ENCODE data around the gene CDH8.

Gene CDH8

DNA sequence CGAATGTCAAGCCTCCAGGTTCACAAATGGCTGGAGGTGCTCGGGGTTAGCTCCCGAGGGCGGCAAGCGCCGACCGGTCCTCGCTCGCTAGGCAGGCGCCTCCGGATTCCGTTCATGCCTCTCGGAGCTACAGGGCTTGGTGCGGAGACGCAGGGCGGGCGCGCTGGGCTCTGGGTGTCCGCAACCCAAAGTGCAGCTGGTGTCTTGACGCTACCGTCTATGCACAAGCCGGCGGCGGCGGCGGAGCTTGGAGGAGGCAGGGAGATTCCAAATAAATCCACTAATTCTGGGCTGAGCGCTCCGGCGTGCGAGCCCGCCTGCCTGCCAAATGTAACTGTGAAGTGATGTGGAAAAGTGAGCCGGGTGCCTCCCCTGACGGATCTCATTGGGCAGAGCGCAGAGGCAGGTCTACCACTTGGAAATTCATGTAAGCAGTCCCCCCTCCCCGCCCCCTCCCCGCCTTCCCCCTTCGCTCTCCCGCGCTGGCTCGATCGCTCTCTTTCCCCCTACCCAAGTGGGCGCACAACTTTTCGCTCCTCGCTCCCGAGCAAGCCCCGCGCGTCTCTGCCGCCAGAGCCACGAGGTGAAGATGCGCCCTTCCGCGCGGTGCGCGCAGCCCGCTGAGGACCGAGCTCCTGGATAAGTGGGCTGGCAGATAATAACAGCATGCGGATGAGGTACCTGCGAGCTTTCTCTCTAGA, at the start of gene CDH8:
Gene CDH8, minus strand, starts transcription at position 338 of the 701 bp plus-strand sequence. CDS start 15,035 bp downstream, outside the sequence.
- no peak for DNase-seq

- DNase-seq: no peak
Measured at GRCh38 chr16:62079236-62079635, 43.0 kb upstream of the CDH8 start.

GRCh38 chr16:62077998-62078397, 41.8 kb upstream of the CDH8 start:
- no peak for DNase-seq

DNA sequence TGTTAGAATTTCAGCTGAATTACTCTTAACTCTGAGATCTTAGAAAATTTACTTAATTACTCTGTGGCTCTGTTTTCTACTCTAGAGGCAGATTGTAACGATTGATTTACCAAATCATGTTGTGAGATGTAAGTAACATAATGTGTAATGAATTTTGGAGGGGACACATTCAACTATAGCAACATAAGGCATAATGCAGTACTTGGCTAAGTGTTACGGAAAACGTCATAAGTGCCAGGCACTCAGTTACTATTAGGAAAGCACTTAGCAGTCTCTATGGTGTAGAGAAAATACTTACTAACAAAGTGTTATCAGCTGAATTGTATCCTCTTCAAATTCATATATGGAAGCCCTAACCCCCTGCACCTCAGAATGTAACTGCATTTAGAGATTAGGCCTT, 40.6 kb upstream of the CDH8 start:
- no peak for DNase-seq

GRCh38 chr16:62068747-62069146, 32.5 kb upstream of the CDH8 start:
- DNase-seq: no peak

- DNase-seq: no peak
Measured at GRCh38 chr16:62067981-62068380, 31.7 kb upstream of the CDH8 start.

DNA sequence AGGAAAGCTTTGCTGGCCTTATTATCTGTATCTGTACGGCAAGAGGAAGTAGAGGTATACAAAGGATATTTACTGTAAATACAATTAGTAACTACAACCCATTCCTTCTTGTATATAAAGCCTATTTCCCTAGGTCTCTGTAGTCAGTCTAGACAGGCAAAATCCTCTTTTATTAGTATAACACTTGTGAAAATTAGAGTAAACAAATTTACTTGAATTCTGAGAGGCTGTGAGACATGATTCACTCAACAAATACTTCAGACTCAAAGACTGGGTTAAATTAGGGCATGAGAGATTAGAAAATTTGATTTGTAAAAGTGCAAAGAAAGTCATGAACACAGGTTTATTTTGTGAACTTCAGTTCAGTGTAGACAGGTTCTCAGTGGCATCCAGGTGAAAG, 30.9 kb upstream of the CDH8 start:
- DNase-seq: no peak

GRCh38 chr16:62066747-62067146, 30.5 kb upstream of the CDH8 start:
- no peak for DNase-seq

DNA sequence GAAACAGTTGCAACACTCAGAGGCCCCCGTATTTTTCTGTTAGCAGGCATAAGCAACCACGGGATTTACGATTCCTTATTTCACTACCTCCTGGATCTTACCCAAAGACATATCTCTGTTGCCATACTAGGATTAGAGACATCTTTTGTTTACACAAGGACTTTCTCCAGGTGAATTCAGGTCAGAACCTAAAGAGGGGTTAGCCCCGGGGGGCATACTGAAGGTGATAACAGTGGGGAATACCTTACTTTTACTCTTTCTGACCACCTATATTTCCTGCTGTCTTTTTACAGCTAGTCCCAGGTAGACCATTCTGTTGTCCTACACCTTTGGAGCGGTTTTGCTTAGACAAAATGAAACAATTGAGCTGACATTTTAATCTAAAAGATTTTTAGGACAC, 27.9 kb upstream of the CDH8 start:
- no peak for DNase-seq

- no peak for DNase-seq
Measured at GRCh38 chr16:62060089-62060488, 23.9 kb upstream of the CDH8 start.

DNA sequence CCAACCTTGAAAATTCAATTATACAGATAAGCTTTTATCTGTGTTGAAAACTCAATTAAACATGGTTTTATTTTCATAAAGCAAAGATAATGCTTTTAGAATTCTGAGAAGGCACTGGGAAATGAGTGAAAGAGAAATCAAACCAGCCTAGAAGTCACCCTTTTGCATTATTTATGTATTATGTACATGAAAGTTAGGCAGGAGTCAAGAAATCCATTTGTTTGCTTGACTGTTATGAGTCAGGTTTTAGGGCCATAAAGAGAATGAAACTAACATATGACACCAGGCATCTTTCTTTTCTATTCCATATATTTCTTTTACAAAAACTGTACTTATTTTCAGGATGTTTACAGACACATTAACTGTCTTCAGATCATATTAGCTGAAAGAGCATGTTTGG, 23.3 kb upstream of the CDH8 start:
- DNase-seq: no peak

DNA sequence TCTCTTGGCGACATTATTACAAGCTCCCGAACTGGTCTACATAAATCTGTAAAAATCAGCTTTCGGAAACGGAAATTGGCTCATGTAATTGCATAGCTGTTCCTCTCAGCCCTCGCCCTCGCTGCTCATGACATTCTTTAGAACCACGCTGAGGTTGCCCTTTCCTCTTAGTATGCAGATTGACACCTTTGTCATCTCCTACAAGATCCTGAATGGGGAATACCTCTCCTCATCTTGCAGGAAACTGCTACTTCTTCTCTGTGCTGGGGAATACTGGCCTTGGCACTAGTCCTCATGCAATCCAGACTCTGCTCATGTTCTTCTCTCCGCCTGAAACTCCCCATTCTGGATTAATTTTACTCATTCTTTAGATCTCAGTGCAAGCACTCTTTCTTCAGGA, 22.2 kb upstream of the CDH8 start:
- no peak for DNase-seq

GRCh38 chr16:62051942-62052341, 15.7 kb upstream of the CDH8 start:
- no peak for DNase-seq

GRCh38 chr16:62050793-62051192, 14.6 kb upstream of the CDH8 start:
- DNase-seq: no peak

GRCh38 chr16:62046801-62047200, 10.6 kb upstream of the CDH8 start:
- DNase-seq: no peak

DNA sequence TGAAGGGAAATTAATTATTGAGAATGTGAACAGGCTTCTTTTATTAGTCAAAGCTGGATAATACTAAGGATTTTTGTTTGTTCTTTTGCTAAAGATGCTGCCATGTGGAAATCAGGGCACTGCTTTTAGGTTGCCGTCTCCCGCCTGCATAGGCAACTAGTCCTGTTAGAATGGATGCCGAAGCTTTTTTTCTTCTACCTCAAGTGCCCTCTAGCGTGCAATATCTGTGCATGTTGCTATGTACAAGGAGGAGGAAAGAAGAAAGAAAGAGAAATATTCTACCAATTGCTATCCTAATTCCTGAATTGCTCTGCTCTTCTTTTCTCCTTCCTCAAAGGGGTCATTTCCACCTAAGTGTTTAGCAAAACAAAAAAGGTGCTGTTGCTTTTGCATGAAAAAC, 5.2 kb upstream of the CDH8 start:
- no peak for DNase-seq

GRCh38 chr16:62038646-62039045, 2.4 kb upstream of the CDH8 start:
- DNase-seq: no peak

DNA sequence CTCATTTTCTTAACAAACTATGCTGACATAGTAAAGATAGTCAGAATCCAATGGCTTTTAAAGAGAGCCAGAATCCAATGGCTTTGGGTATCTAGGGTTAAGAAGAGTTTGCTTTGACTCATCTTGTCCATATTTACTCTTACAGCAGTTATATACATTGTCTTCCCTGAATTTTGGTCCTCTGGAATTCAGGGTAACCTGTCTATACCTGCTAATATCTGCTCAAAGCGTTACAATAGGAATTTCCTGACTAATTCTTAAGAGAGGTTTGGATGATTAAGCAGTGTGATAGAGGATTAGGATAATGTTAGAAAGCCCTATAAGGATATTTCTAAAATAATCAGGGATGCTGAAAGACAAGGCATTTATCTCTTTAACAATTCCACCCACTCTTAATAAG, 2.0 kb upstream of the CDH8 start:
- DNase-seq: no peak

GRCh38 chr16:62036802-62037135, 531 bp upstream of the CDH8 start:
- DNase-seq: no peak

GRCh38 chr16:62035115-62036092, 834 bp downstream of the CDH8 start:
- DNase-seq: no peak

DNA sequence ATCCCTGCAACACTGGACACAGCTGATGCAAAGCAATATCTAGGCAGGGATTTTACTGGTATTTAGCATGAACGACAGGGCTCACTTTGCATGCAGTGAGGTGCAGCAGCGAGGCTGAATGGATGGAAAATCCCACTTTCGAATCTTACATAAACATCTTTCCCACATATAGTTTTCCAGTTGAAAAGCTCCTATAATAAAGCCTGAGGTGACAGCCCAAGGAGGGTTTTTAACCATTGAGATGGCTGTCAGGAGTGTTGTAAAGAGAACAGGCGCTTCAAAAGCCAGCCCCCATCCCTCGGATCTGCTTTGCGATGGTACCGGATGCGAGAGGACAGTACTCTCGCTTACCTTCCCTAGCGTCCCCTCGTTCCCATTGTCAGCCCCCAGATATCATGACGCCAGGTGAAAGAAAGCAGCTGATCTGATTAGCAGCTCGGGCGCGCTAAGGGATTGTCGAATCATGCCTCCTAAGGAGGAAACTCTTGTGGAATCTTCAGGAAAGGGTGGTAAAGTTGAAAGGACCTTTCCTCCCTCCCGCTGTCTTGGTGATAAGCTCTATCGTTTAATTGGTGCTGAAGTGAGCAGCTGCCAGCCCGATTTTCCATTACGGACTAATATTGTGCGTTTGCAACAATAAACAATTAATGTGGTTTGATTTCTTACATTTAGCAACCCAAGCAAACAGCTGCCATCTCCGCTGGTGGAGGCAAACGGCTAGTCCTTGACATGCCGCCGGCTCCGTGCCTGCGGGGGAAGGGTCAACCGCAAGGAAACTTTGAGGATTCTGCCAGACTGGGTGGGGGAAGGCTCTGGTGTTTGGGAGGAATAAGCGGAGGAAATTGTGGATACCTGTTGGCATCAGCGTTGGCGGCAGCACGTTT, 1.8 kb downstream of the CDH8 start:
- no peak for DNase-seq

GRCh38 chr16:62033065-62033464, 3.2 kb downstream of the CDH8 start:
- no peak for DNase-seq

GRCh38 chr16:62029947-62030346, 6.3 kb downstream of the CDH8 start:
- DNase-seq: no peak
